ENCODE measurements around the gene NR2F1-AS1. TPM values are rescaled to one million over a fixed set of nuclear protein-coding genes. Genes with fewer than 3 reads are reported as not detected.

Gene NR2F1-AS1
- total and polyA plus RNA-seq, 9 donors: 1.7 to 4.4 (median 3.8) TPM

DNA sequence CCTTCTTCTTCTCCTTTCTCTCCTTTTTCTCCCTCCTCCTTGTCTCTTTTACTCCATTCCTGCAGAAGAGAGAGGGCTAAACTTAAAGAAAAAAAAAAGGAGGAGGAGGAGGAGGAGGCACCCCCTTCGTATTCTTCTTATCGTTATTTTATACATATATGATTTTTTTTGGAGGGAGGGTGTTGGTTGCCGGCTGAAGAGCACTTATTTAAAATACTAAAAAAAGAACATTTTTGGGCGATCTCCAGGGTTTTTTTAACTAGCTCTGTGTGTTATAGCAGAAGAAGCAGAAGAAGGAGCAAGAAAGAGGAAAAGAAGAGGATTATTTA is 2.4 kb upstream of the NR2F1-AS1 start:
- H3K4me3 ChIP-seq (ENCODE audit: low read length): peak overlapping the region; percentile 38
- peaks cover 40% of the 10 kb centered on the region for H3K4me1 ChIP-seq (ENCODE audit: control insufficient read depth, insufficient read depth, low read length)
- H3K27me3 ChIP-seq (ENCODE audit: control insufficient read depth, insufficient read depth, low read length): peaks cover 71% of the 10 kb centered on the region
- no peaks in the 10 kb centered on the region for H3K36me3 ChIP-seq (ENCODE audit: control insufficient read depth, insufficient read depth, low read length)
- H3K9me3 ChIP-seq (replicated peaks; ENCODE audit: control insufficient read depth, low read depth, low read length): no peaks in the 10 kb centered on the region
- no peak overlapping the region for H3K27ac ChIP-seq (ENCODE audit: low read length)
- DNase-seq: peak; percentile 61
- WGBS (ENCODE audit: insufficient coverage): no CpG with 5 or more reads among the region's 4 CpGs

DNA sequence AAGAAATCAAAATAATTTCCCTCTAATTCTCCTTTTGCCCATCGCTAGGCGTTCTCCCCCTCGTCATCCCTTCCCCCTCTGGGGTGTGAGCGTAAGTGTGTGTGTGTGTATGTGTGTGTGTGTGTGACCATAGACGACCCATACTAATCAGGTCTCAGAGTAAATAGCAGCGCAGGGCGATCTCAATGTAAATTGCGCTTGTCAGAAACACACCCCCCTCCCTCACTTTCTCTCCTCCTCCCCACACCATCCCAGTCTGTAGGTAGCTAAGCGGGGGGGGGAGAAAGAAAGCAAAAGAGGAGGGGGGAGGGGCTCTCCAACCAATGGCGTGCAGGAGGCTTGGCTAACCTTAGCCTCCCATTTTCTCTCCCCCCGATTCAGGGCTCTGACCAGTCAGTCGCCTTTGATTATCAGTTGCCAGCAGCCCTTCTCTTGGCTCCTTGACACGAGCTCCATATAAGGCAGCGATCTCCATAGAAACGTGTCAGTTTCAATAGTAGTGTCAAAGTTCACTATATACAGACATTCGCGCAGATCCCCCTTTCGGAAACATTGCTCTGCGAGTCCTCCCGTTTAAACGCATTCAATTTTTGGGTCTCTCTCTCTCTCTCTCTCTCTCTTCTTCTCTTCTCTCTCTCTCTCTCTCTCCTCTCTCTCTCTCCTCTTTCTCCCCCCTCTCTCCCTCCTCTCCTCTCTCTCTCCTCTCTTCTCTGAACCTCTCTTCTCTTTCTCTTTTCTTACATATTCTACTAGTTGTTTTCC is 1.8 kb upstream of the NR2F1-AS1 start, which contains the start of gene NR2F1:
TSS of gene NR2F1 (plus strand) at position 546 of the 762 bp plus-strand sequence. CDS start 1,802 bp downstream, outside the sequence.
- Histone ChIP-seq H3K4me1 (ENCODE audit: control insufficient read depth, insufficient read depth, low read length) (peaks cover 37% of the 10 kb centered on the region), H3K36me3 (ENCODE audit: control insufficient read depth, insufficient read depth, low read length) (no peaks in the 10 kb centered on the region), H3K4me3 (ENCODE audit: low read length) (peak within 1 kb of the TSS; percentile 38), H3K27ac (ENCODE audit: low read length) (peak within 1 kb of the TSS; percentile 48), H3K27me3 (ENCODE audit: control insufficient read depth, insufficient read depth, low read length) (peaks cover 72% of the 10 kb centered on the region), H3K9me3 (replicated peaks; ENCODE audit: control insufficient read depth, low read depth, low read length) (no peaks in the 10 kb centered on the region)
- peak; percentile 93 for DNase-seq
- WGBS (ENCODE audit: insufficient coverage): 3% methylated on average over 10 of the region's 21 CpGs

DNA sequence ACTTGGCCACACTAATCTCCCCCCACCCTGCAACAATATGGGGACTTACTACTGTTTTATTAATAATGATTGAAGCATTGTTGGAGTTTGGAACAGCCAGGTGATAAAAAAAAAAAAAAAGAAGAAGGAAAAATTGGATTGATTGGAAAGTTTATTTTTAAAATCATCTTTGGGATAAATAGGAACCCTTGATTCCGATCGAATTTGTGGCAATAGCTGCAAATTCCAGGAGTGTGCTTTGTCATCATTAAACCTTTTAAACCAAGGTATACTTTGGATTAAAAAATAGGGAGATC is 1.1 kb upstream of the NR2F1-AS1 start:
- no peak overlapping the region for H3K4me3 ChIP-seq (ENCODE audit: low read length)

DNA sequence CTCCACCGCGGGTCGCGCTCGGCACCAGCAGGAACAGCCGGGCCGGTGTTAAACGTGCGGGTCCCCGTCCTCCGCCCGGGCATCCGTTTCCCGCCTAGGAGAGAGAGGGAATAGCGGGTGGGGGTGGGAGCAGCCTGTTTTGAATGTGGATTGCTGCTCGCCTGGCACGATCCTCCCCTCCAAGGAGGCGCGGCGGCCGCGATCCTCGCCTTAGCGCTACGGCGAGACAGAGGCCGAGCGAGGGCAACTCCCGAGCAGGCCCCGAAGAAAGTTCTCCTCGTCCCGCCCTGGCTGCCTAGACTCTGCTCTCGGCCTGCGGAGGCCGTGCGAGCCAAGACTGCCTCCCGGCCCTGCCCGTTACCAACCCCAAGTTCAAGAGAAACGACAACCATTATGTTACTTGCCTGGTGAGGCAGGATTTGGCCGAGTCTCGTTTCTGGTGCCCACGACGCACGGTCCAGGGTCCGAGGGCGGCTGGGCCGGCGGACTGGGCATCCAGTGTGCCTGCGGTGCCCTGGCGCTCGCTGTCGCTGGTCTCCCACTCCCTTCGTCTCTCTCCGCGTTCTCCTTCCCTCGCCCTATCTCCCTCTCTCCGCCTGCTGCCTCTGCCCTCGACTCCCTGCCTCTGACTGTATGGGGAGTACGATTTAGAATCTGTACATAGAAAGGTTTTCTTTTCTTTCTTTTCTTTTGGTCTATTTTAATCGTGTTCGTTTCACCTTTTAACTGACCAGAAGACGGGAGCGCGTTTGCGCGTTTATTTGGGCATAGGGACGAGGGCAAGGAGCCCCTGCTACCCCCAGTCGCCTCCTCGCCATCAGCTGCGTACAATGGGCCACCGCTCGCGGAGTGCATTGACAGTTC is 724 bp downstream of the NR2F1-AS1 start:
- WGBS (ENCODE audit: insufficient coverage): under 1% methylated on average over 53 of the region's 73 CpGs
- H3K27ac ChIP-seq (ENCODE audit: low read length): peak overlapping the region; percentile 31
- peak; percentile 46 for DNase-seq

More for the DNA sequence above, 1.1 kb upstream of the NR2F1-AS1 start:
- Histone ChIP-seq H3K27ac (ENCODE audit: low read length) (no peak overlapping the region), H3K4me1 (ENCODE audit: control insufficient read depth, insufficient read depth, low read length) (peaks cover 33% of the 10 kb centered on the region), H3K27me3 (ENCODE audit: control insufficient read depth, insufficient read depth, low read length) (peaks cover 69% of the 10 kb centered on the region), H3K9me3 (replicated peaks; ENCODE audit: control insufficient read depth, low read depth, low read length) (no peaks in the 10 kb centered on the region), H3K36me3 (ENCODE audit: control insufficient read depth, insufficient read depth, low read length) (no peaks in the 10 kb centered on the region)
- no peak for DNase-seq
- WGBS (ENCODE audit: insufficient coverage): no CpG with 5 or more reads among the region's 2 CpGs

DNA sequence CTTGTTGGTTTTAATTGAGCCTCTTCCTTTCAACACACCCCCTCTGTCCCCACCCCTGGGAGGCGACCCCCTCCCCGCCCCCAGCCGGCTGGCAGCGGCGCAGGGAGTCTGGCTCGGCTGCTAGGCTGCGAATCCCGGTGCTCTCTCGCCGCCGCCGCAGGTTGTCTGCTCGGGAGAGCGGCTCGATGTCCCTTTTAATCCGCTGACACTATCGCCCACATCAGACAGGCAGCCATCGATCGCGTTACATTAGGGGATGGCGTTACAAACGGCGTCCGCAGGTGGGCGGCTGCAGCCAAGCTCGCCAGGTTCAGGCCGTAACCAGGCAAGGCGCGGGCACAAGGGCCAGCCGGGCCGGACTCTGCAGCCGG is 1.3 kb downstream of the NR2F1-AS1 start:
- Histone ChIP-seq H3K4me3 (ENCODE audit: low read length) (peak overlapping the region; percentile 69), H3K9me3 (replicated peaks; ENCODE audit: control insufficient read depth, low read depth, low read length) (no peaks in the 10 kb centered on the region), H3K36me3 (ENCODE audit: control insufficient read depth, insufficient read depth, low read length) (no peaks in the 10 kb centered on the region), H3K4me1 (ENCODE audit: control insufficient read depth, insufficient read depth, low read length) (peaks cover 29% of the 10 kb centered on the region), H3K27me3 (ENCODE audit: control insufficient read depth, insufficient read depth, low read length) (peaks cover 62% of the 10 kb centered on the region), H3K27ac (ENCODE audit: low read length) (no peak overlapping the region)
- WGBS (ENCODE audit: insufficient coverage): 0% methylated on average over 32 of the region's 32 CpGs
- peak; percentile 43 for DNase-seq

More for the DNA sequence above, 724 bp downstream of the NR2F1-AS1 start:
- no peaks in the 10 kb centered on the region for H3K36me3 ChIP-seq (ENCODE audit: control insufficient read depth, insufficient read depth, low read length)
- peaks cover 60% of the 10 kb centered on the region for H3K27me3 ChIP-seq (ENCODE audit: control insufficient read depth, insufficient read depth, low read length)
- peaks cover 29% of the 10 kb centered on the region for H3K4me1 ChIP-seq (ENCODE audit: control insufficient read depth, insufficient read depth, low read length)
- peak overlapping the region; percentile 69 for H3K4me3 ChIP-seq (ENCODE audit: low read length)
- H3K9me3 ChIP-seq (replicated peaks; ENCODE audit: control insufficient read depth, low read depth, low read length): no peaks in the 10 kb centered on the region

DNA sequence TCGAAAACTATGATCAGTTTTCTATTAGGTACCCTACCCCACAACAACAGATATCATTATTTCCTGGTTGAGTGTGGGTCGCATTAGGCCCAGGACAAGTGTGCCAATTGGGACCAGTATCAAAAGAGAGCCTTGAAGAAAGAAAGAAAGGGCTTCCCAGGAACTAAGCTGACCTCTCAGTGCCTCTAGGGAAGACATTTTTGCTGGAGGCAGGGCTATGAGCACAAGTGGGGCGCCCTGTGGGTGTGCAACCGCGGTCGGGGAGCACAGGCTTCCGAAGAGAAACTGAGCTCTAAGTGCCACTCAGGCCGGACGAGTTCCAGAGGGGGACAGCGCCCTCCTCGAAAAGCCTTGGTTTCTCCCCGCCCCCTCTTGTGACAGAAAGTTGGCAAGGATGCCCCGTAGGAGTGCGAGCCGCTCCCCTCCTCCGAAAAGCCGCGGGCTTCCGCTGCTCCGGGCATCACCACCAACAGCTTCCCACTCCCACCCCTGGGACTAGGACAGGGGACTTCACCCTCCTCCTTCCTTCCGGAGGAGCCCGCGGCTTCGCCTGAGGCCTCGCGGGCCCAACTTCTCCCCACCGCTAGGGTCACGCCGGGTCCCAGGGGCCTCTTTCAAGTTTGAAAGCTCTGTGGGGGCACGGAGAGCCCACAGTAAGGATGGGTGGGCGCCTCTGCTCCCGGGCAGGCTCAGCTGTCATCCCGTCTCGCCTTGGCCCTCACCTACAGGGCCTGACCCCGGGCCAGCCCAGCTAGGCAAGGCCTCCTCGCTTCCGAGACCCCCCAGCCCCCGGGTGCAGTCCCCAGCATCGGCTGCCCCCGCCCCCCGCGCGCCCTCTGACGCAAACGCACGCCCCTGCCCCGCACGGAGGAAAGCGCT is 2.0 kb downstream of the NR2F1-AS1 start:
- peak; percentile 49 for DNase-seq
- H3K36me3 ChIP-seq (ENCODE audit: control insufficient read depth, insufficient read depth, low read length): no peaks in the 10 kb centered on the region
- peak overlapping the region; percentile 47 for H3K27ac ChIP-seq (ENCODE audit: low read length)
- H3K4me1 ChIP-seq (ENCODE audit: control insufficient read depth, insufficient read depth, low read length): peaks cover 29% of the 10 kb centered on the region
- WGBS (ENCODE audit: insufficient coverage): 9% methylated on average over 47 of the region's 49 CpGs
- no peaks in the 10 kb centered on the region for H3K9me3 ChIP-seq (replicated peaks; ENCODE audit: control insufficient read depth, low read depth, low read length)
- H3K4me3 ChIP-seq (ENCODE audit: low read length): peak overlapping the region; percentile 69
- peaks cover 68% of the 10 kb centered on the region for H3K27me3 ChIP-seq (ENCODE audit: control insufficient read depth, insufficient read depth, low read length)

DNA sequence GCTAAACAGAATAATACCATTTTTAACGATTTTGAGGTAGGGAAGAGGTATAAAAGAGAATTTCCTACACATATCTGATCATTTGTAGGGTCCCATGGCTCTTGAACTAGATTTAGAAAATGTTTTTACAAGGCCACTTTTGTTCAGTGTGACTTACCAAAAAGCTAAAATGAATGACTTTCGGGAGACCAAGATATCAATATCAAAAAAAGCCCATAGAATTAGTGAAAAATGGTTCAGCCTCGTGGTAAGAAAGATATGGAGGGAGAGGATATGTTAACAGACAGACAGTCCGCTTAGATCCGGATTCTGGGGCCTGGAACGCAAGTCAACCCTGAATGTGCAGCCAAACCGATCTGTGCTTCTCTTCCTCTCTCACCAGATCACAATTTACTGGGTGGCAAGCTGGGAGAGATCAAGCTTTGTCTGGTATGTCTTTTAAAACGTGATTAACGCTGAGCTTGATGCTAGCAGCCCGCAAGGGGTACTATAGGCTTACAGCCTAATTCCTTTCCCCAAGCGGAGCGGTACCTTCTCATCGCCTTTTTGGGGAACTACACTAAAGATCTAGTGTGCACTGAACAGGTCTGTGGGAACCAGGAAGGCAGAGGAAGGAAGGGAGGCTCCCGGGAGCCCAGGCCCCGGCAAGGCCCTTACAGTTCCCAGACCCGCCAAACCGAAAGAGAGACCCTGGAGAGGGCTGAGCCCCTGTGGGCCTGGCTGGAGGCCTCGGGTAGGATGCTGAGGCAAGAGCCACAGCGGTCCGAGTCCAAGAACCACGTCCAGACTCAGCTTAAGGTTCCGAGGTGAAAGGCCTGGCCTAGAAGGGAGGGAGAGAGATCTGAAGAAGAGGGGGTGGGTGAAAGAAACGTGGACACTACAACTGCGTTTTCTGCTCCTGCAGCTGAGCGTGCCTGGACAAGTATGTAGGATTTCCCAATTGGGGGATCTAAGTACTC is 2.9 kb downstream of the NR2F1-AS1 start:
- Histone ChIP-seq H3K9me3 (replicated peaks; ENCODE audit: control insufficient read depth, low read depth, low read length) (no peaks in the 10 kb centered on the region), H3K27ac (ENCODE audit: low read length) (peak overlapping the region; percentile 47), H3K4me3 (ENCODE audit: low read length) (no peak overlapping the region), H3K36me3 (ENCODE audit: control insufficient read depth, insufficient read depth, low read length) (no peaks in the 10 kb centered on the region), H3K27me3 (ENCODE audit: control insufficient read depth, insufficient read depth, low read length) (peaks cover 73% of the 10 kb centered on the region), H3K4me1 (ENCODE audit: control insufficient read depth, insufficient read depth, low read length) (peaks cover 26% of the 10 kb centered on the region)
- WGBS (ENCODE audit: insufficient coverage): 77% methylated on average over 13 of the region's 25 CpGs
- no peak for DNase-seq

DNA sequence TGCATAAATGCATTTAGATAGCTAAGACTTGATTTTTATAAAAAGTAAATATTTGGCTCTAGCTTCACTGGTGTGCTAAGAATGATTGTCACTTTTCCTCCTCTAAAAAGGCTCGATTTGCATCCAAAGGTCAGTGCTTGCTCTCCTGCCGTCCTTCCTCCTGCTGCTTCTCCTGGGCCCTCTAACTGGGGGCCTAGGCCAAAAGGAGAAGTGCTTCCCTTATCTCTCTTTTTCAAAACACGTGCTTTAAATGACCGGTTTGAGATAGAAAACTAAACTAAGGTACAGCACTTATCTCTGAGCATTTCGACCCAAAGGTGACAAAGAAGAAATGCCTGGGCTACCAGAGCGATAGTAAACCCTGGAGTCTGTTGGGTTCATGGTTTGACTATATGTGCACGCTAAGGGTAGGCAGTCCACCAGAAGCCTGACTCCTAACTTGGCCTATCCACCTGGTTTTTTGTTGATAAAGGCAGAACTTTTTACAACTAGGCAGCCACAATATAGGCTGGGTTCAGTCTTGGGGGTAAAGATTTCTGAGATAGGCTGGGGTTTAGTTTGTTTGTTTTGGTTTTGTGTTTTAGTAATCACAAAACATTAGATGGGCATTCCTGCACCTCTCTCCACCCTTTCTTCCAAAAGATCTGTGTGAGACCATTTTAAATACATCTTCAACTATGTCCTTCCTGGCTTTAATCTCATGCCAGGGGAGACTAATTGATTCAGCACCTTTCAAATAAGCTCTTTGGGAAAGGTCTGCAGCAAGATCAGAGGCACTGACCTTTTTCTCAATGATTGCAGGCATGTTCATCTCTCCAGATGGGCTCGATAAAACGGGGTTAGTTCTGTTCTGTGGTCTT is 3.8 kb downstream of the NR2F1-AS1 start:
- Histone ChIP-seq H3K4me3 (ENCODE audit: low read length) (no peak overlapping the region), H3K9me3 (replicated peaks; ENCODE audit: control insufficient read depth, low read depth, low read length) (no peaks in the 10 kb centered on the region), H3K27ac (ENCODE audit: low read length) (no peak overlapping the region), H3K27me3 (ENCODE audit: control insufficient read depth, insufficient read depth, low read length) (peaks cover 75% of the 10 kb centered on the region), H3K36me3 (ENCODE audit: control insufficient read depth, insufficient read depth, low read length) (no peaks in the 10 kb centered on the region), H3K4me1 (ENCODE audit: control insufficient read depth, insufficient read depth, low read length) (peaks cover 28% of the 10 kb centered on the region)
- WGBS (ENCODE audit: insufficient coverage): 90% methylated on average over 6 of the region's 9 CpGs
- DNase-seq: no peak

All from muscle of leg (tissue), 11 donors.